BE2C (cell line): Measurements from ENCODE around the gene SH3RF3.
"Not testable (repeated sequence)": the region's sequence is repeated elsewhere in the genome, so short reads cannot be mapped to it uniquely, and the experiment has no call there.

Source experiments
- DNase-seq: peaks from one replicate; pipeline ENCODE4 v3.0.0-alpha.2; 2020
- H3K27me3 ChIP-seq: fragments of 250-450 bp; sonication (Bioruptor Pico); 2 replicates; pipeline ENCODE4 v1.5.1; 2020; ENCODE audit warnings: mild to moderate bottlenecking
- H3K36me3 ChIP-seq: fragments of 250-450 bp; sonication (Bioruptor Pico); 2 replicates; pipeline ENCODE4 v1.5.1; 2020; ENCODE audit warnings: mild to moderate bottlenecking
- H3K4me1 ChIP-seq: fragments of 250-450 bp; sonication (Bioruptor Pico); 2 replicates; pipeline ENCODE4 v1.5.1; 2020
- H3K4me3 ChIP-seq: 2 replicates; pipeline ENCODE4 v1.5.1; 2011; ENCODE audit warnings: low read depth, low read length
- H3K9me3 ChIP-seq: fragments of 250-450 bp; sonication (Bioruptor Pico); 2 replicates; pipeline ENCODE4 v1.5.1; 2020
- TF ChIP-seq, protein P1 (sequence below): IDR thresholded peaks from 2 replicates; pipeline ENCODE4 v1.5.1; 2012; ENCODE audit warnings: mild to moderate bottlenecking, low read depth, low read length

The SH3RF3 gene

DNA sequence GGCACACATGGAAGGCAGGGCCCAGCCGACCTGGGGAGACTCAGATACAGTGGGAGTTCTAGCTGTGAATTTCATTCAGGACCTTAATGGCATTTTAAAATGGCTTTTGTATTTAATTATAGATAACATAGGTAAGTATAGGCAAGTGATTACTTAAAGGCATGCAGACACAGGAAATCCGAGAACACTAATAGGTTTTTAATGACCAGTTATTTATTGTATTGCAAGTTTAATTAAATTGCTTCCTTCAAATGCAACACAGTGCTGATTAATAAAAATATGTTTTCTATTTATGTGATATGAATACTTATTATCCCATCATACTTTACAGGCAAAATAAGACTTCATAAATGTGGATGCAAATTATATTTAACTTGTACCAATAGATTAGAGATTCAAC lies 19.7 kb upstream of the SH3RF3 start:
- H3K4me3 ChIP-seq: no peak overlapping the region
- H3K36me3 ChIP-seq: no peaks in the 10 kb centered on the region
- no peaks in the 10 kb centered on the region for H3K9me3 ChIP-seq
- TF ChIP-seq, protein P1, sequence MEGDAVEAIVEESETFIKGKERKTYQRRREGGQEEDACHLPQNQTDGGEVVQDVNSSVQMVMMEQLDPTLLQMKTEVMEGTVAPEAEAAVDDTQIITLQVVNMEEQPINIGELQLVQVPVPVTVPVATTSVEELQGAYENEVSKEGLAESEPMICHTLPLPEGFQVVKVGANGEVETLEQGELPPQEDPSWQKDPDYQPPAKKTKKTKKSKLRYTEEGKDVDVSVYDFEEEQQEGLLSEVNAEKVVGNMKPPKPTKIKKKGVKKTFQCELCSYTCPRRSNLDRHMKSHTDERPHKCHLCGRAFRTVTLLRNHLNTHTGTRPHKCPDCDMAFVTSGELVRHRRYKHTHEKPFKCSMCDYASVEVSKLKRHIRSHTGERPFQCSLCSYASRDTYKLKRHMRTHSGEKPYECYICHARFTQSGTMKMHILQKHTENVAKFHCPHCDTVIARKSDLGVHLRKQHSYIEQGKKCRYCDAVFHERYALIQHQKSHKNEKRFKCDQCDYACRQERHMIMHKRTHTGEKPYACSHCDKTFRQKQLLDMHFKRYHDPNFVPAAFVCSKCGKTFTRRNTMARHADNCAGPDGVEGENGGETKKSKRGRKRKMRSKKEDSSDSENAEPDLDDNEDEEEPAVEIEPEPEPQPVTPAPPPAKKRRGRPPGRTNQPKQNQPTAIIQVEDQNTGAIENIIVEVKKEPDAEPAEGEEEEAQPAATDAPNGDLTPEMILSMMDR: no peak
- DNase-seq: no peak
- H3K4me1 ChIP-seq: no peaks in the 10 kb centered on the region
- no peaks in the 10 kb centered on the region for H3K27me3 ChIP-seq

DNA sequence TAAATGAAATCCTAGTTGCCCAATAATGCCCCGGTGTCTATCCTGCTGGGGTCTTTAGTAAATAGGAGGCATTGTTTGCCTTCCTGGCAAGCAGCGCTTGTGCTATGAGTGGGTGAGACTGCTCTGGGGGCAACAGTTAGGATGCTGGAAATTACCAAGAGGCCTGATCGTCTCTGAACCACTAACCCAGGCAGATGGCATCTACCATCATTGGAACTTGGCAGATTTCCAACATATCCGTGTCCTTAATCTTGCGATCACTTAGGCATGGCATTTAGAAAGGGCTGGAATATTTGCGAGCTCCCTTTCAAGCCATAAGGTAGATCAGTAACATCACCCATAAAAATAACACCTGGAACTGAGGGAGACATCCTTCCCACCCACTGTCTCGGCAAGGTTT lies 18.8 kb upstream of the SH3RF3 start:
- DNase-seq: no peak
- Histone ChIP-seq H3K4me1 (no peaks in the 10 kb centered on the region), H3K4me3 (no peak overlapping the region), H3K36me3 (no peaks in the 10 kb centered on the region), H3K9me3 (no peaks in the 10 kb centered on the region), H3K27me3 (no peaks in the 10 kb centered on the region)
- TF ChIP-seq, protein P1: no peak

DNA sequence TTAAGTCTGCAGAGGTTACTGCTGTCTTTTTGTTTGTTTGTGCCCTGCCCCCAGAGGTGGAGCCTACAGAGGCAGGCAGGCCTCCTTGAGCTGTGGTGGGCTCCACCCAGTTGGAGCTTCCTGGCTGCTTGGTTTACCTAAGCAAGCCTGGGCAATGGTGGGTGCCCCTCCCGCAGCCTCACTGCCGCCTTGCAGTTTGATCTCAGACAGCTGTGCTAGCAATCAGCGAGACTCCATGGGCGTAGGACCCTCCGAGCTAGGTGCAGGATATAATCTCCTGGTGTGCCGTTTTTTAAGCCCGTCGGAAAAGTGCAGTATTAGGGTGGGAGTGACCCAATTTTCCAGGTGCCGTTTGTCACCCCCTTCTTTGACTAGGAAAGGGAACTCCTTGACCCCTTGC lies 11.8 kb upstream of the SH3RF3 start:
- not testable (repeated sequence) for H3K9me3 ChIP-seq, DNase-seq, H3K36me3 ChIP-seq, H3K4me1 ChIP-seq, H3K27me3 ChIP-seq, H3K4me3 ChIP-seq

DNA sequence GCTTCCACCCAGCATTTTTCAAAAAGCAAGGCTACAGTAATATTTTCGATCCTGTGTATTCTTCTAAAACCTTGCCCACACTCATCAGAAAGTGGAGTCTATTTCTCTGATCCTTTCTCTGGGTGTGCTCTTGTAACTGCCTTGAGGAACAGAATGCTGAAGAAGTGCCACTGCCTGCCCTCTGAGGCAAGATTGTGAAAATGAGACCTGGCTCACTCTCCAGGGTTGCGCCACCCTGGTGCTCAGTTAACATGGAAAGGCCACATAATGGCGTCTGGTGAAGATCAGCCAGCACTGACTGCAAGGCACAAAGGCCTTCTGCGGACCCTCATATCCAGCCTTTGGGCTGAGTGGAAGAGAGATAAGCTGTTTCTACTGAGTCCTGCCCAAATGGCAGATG lies 11.2 kb upstream of the SH3RF3 start:
- no peak overlapping the region for H3K4me3 ChIP-seq
- TF ChIP-seq, protein P1: no peak
- no peaks in the 10 kb centered on the region for H3K27me3 ChIP-seq
- H3K36me3 ChIP-seq: no peaks in the 10 kb centered on the region
- no peaks in the 10 kb centered on the region for H3K4me1 ChIP-seq
- DNase-seq: no peak
- H3K9me3 ChIP-seq: no peaks in the 10 kb centered on the region

DNA sequence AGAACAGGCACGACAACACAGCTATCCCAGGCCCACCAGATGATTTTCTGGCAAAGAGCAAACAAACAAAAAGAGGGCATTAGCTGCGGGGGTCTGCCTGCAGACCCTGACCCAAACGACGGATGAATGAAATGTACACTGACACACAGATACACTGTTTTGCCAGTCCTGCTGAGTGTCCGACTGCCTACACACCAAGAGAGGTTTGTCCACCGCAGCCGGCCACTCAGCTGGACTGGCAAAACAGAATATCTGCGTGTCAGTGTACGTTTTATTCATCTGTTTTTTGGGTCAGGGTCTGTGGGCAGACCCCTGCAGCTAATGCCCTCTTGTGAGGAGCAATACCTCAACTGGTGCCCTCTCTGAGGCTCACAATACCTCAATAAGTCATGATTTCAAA lies 10.7 kb upstream of the SH3RF3 start:
- Histone ChIP-seq H3K27me3 (no peaks in the 10 kb centered on the region), H3K4me3 (no peak overlapping the region), H3K4me1 (no peaks in the 10 kb centered on the region), H3K9me3 (no peaks in the 10 kb centered on the region), H3K36me3 (no peaks in the 10 kb centered on the region)
- TF ChIP-seq, protein P1: no peak
- no peak for DNase-seq

DNA sequence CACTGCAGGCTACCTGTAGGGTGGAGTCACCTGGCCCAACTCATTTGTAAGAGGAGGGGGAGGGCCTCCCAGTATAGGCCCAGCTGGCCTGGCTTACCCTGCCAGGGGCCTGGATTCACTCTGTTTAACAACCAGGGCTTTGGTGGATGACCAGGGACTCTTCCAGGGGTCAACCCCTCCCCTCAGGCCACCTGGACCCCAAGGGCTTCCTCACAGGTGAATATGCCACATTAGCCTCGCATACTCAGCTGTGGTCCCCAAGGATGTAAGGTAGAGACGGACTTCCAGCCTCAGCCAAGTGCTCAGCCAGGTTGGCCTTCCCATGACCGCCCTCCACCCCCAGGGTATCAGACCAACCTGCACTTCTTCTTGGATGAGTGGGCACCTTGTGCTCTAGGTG lies 8.8 kb upstream of the SH3RF3 start:
- TF ChIP-seq, protein P1: no peak

DNA sequence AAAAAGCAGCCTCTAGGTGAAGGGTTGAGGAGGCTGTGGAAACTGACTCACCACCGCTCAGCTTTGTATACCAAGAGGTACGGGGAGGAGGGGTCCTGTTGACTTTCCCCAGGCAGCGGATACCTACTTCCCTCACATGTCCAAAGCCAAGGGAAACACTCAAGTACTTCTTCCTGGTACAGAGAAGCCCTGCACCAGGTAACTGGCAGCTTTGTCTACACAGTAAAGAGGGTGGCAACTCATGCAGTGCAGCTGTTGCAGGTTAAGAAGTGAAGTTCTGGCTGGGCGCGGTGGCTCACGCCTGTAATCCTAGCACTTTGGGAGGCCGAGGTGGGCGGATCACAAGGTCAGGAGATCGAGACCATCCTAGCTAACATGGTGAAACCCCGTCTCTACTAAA lies 8.3 kb upstream of the SH3RF3 start:
- H3K4me3 ChIP-seq, H3K36me3 ChIP-seq, H3K4me1 ChIP-seq, DNase-seq, H3K9me3 ChIP-seq, H3K27me3 ChIP-seq: not testable (repeated sequence)

More for the DNA sequence above, 8.8 kb upstream of the SH3RF3 start:
- Histone ChIP-seq H3K36me3 (no peaks in the 10 kb centered on the region), H3K4me1 (no peaks in the 10 kb centered on the region), H3K27me3 (no peaks in the 10 kb centered on the region), H3K4me3 (no peak overlapping the region), H3K9me3 (no peaks in the 10 kb centered on the region)
- no peak for DNase-seq
